GM18502 (cell line): ENCODE data around the gene FAM110D.

Experiments
- ATAC-seq: cut with Tn5 transposase; IDR thresholded peaks from one replicate; pipeline ENCODE4 v1.9.1; 2021; ENCODE audit warnings: mild to moderate bottlenecking; ENCODE audit not compliant: unreplicated experiment, poor library complexity

FAM110D gene

DNA sequence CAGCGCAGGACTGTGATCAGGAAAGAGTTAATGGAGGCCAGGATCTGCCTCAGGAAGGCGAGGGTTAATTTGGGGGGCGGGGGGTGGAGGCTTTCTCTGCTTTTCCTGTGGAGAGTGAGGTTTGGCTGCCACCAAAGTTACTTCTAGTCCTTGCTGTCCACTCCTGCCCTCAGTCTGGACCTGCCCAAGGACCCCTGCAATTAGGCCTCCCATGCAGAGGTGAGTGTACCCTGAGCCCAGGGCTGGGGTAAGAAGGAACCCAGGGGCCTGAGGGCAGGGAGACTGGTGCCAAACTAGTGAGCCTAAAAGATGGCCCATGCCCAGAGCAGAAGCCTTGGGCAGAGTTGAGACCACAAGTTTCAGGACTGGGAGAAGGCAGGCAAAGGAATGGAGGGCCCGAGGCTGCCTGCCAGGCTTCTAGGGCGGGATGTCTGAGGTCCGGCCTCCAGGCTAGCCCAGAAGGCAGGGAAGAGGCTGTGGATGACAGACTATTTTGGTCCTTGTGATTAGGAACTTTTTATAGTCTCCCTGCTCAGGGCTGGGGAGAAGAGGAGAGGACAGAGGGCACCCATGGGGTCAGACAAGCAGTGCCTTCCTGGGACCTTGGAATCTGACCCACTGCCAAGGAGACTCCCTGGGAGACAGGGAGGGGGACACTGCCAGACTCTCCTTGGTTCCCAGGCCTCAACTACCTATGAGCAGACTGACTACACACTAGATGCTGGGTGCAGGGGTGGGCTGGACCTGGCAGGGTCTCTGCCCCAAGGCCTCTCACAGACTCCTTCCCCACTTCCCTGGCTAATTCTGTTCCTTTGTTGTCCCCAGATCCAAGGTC lies at the start of gene FAM110D:
TSS of gene FAM110D (plus strand) at position 172 of the 835 bp plus-strand sequence. CDS start 2,213 bp downstream, outside the sequence.
- ATAC-seq, result no peak

DNA sequence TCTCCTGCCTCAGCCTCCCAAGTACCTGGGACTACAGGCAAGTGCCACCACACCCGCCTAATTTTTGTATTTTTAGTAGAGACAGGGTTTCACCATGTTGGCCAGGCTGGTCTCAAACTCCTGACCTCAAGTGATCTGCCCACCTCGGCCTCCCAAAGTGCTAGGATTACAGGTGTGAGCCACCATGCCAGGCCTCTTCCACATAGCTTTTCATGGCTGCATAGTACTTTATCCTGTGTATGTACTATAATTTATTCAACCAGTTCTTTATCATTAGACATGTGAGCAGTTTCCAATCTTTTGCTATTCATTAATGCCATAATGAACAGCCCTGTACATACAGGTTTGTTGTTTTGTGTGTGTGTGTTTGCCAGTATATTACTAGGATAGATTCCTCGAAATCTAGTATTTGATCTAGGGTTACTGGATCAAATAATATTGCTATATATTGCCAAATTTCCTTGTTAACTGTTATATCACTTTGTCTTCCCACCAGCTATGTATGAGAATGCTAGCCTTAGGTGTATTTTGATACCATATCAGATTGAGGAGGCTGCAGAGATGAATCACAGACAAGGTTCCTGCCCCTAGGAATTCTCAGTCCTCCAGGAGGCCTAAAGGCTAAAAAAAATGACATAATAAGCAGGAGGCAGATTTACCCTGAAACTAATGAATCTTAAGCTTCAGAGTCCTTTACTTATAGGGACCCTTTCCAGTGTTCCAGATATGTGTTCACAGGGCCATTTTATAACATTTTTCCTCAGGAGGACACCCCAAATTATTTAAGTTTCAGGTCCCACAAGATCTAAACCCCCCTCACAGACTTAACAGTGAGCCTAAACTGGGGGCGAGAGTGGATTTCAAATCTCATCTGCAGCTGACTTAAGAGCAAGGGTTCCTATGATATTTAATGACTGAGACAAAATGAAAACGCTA lies 49.4 kb upstream of the FAM110D start:
- no peak for ATAC-seq

GRCh38 chr1:26110731-26111529 lies 47.9 kb upstream of the FAM110D start:
- peak; percentile 49 for ATAC-seq

DNA sequence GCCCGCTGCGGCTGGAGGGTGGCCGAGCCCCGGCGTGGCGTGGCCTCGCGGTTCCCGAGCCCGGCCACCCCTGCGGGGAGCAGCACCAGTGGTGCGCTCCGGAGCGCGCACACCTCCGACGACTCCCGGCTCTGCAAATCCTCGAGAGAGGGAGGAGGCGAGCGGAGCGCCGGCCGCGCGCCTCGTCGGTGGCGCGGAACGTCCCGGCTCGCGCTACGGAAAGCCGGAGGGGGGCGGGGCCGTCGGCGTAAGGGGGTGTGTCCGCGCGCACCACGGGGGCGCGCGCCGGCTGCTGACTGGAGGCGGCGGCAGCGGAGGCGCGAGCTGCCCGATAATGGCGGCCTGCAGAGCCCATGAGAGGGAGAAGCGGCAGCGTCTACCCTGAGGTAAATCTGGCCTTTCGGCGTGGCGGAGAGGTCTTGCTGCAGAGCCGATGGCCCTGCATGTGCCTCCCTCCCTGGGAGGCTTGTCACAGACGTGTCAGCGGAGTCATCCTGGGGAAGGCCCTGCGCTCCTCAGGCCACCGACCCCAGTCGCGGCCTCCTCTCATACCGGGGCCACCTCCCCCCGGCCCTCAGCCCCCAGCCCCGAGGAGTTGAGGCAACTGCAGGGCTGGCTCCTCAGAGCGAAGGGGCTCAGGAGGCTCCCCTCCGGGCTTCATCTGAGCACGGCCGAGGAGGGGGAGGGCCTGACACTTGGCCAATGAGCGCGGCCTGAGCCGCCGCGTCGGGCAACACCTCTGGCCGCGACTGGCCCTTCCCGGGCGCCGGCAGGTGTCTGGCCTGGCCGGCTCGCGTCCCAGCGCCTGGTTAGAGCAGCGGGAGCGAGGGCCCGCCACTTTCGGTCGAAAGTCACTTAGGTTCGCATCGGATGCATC lies 47.1 kb upstream of the FAM110D start, which contains the start of gene PDIK1L:
TSS of gene PDIK1L (plus strand) at position 295 of the 877 bp plus-strand sequence. CDS start 2,485 bp downstream, outside the sequence.
- peak; percentile 75 for ATAC-seq

- peak; percentile 6 for ATAC-seq
Observed at GRCh38 chr1:26112407-26112775, 46.5 kb upstream of the FAM110D start.

- ATAC-seq, result no peak
Observed at GRCh38 chr1:26114165-26114927, 44.5 kb upstream of the FAM110D start.

- ATAC-seq, result no peak
Observed at GRCh38 chr1:26119892-26120608, 38.8 kb upstream of the FAM110D start.

- ATAC-seq, result no peak
Observed at GRCh38 chr1:26121854-26122773, 36.8 kb upstream of the FAM110D start.

GRCh38 chr1:26122988-26123973 lies 35.6 kb upstream of the FAM110D start:
- no peak for ATAC-seq

- ATAC-seq, result no peak
Observed at GRCh38 chr1:26124418-26125331, 34.2 kb upstream of the FAM110D start.

GRCh38 chr1:26125382-26125781 lies 33.5 kb upstream of the FAM110D start:
- no peak for ATAC-seq

DNA sequence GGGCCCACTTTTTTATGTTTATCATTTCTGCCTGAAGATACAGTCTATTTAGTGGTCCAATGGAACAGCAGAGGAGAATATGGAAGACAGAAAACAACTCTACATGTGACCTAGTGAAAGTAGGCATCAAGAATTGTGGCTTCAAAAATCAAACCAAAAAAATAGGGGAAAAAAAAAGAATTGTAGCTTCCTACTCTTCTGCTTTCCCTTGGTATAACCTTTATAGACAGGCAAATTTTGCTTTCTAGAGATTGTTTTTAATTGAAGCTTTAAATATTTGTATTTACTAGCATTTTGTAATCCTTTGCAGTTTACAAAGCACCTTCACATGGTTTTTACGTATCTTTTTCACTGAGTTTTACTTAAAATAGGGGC lies 32.9 kb upstream of the FAM110D start:
- no peak for ATAC-seq

DNA sequence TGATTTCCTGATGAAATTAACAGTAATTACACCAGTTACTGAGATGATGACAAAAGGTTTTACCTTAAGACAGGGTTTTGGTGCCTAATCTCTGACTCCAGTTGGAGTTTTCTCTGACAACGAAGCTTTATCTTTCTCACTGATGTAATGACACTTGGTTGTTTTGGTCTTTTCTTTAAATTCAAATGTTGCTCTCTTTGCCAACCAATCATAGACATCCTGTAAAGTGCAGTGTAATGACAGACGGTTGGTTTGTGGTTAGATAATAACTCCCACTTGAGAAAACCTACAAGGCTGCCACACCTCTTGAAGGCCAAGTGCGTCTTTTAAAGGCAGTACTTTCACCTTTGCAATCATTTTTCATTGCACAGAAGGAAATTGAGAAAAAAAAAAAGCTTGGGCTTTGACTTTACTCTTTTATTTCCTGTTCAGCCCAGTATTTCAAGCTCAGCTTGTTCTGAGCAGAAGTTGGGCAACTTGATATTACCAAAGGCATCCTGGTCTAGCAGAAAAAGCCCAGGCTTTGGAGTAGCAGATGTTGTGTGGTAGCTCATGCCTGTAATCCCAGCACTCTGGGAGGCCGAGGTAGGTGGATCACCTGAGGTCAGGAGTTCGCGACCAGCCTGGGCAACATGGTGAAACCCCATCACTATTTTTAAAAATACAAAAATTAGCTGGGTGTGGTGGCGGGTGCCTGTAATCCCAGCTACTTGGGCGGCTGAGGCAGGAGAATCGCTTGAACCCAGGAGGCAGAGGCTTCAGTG lies 32.4 kb upstream of the FAM110D start:
- ATAC-seq, result no peak
